HL-60/S4 treated with phorbol 12-myristate 13-acetate at 8.2 ng/mL for 4 days and 3 days (cell line): ENCODE results near the gene GRAMD2B.
"Not testable (repeated sequence)": the region's sequence is repeated elsewhere in the genome, so short reads cannot be mapped to it uniquely, and the experiment has no call there.

Experiments
- in situ Hi-C: fragments of 300-500 bp; cut with MboI; formaldehyde crosslinking; loops from 2 replicates; pipeline ENCODE4 v1.15.0; 2022; ENCODE audit warnings: low sequenced_read_pairs

Gene GRAMD2B

GRCh38 chr5:126509339-126509738, 86.1 kb downstream of the GRAMD2B start:
- in situ Hi-C loops: no loop called here

DNA sequence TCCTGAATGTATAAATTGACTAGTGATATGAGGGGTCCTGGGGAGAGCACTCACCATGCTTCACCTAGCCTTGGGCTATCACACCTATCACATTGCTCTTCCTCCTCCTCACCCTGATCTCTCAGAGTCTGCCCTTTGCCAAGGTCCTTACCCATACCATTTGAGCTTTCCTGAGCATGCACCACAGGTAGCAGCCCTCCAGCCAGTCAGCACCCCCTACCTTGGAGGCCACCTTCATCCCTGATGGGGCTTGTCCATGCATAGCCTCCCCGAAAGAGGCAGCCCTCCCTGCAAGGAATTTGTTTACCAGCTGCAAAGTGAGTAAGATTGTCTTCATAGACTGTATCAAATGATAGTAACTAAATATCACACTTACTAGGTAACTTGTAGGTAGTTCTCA, 88.8 kb downstream of the GRAMD2B start:
- in situ Hi-C loops: no loop called here

GRCh38 chr5:126512451-126512850, 89.2 kb downstream of the GRAMD2B start:
- in situ Hi-C loops: no loop called here

DNA sequence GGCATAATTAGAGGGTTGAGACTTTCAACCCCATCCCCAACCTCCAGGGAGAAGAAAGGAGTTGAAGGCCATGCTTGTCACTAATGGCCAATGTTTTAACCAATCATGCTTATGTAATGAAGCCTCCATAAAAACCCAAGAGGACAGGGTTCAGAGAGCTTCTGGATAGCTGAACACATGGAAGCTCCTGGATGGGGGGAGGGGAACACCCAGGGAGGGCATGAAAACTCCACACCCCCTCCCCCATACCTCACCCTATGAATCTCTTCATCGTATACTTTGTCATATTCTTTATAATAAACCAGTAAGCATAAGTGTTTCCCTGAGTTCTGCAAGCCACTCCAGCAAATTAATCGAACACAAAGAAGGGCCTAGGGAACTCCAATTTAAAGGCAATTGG, 90.1 kb downstream of the GRAMD2B start:
- in situ Hi-C loops: no loop called here

- in situ Hi-C loops: no loop called here
Observed at GRCh38 chr5:126513703-126514102, 90.5 kb downstream of the GRAMD2B start.

DNA sequence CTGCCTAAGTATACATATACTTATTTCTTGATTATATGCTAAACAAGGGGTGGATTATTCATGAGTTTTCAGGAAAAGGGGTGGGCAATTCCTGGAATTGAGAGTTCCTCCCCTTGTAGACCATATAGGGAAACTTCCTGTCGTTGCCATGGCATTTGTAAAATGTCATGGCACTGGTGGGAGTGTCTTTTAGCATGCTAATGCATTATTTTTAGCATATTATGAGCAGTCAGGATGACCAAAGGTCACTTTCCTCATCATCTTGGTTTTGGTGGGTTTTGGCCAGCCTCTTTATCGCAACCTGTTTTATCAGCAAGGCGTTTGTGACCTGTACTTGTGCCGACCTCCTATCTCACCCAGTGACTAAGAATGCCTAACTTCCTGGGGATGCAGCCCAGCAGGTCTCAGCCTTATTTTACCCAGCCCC, 90.9 kb downstream of the GRAMD2B start:
- in situ Hi-C loops: no loop called here

- in situ Hi-C loops: no loop called here
Observed at GRCh38 chr5:126514558-126515141, 91.4 kb downstream of the GRAMD2B start.

- in situ Hi-C loops: no loop called here
Observed at GRCh38 chr5:126515337-126515736, 92.1 kb downstream of the GRAMD2B start.

GRCh38 chr5:126516133-126516532, 92.9 kb downstream of the GRAMD2B start:
- in situ Hi-C loops: no loop called here

- in situ Hi-C loops: no loop called here
Observed at GRCh38 chr5:126516852-126517251, 93.6 kb downstream of the GRAMD2B start.

GRCh38 chr5:126519223-126519622, 96.0 kb downstream of the GRAMD2B start:
- in situ Hi-C loops: not testable (repeated sequence)

- in situ Hi-C loops: no loop called here
Observed at GRCh38 chr5:126519637-126520592, 96.7 kb downstream of the GRAMD2B start.

GRCh38 chr5:126520593-126520953, 97.4 kb downstream of the GRAMD2B start:
- in situ Hi-C loops: no loop called here

DNA sequence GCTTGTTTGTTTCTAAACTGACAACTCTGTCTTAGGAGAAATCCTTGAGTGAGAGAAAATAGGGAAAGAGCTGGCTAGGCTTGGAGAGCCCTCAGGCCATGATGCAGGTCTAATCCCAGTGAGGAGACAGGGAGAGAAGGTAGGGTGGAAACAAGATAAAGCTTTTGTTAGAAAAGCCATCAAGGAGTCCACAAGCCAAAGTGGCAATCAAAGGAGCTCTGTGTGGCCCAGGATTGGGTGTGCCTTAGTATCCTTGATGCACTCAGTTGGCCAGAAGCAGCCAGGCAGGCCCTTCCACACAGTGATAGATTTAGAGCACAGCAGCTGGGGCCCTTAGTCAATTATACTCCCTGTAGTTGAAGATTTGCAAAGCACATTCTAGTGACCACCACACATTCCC, 97.9 kb downstream of the GRAMD2B start:
- in situ Hi-C loops: no loop called here

DNA sequence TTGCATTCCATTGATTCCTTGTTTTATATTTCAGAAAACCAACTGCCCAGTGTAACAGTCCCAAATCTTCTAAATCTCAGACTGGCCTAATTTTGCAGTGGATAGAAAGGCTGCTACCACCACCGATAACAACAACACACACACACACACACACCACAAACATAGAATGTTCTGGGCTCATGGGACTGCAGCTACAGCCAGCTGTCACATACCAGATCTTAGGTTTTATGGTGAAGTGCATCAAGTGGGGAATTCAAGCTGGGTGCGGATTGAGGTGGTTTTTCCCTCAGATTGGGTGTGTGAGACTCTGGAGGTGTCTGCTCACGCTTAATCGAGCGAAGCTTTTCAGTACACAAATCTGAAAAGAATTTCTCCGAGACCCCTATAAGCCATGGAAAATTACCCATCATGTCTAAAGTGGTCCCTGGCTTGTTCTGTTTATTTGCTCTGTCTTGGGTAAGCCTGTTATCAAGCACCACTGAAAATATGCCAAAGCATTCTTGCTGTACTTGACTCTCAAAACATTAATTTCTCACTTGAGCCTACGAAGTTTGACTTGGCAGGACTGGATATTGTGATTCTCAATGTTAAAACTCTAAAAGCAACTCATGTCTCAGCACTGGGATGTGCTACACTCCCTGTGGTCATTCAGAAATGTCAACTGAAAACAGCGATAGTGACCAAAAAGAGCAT, 100.8 kb downstream of the GRAMD2B start:
- in situ Hi-C loops: no loop called here

DNA sequence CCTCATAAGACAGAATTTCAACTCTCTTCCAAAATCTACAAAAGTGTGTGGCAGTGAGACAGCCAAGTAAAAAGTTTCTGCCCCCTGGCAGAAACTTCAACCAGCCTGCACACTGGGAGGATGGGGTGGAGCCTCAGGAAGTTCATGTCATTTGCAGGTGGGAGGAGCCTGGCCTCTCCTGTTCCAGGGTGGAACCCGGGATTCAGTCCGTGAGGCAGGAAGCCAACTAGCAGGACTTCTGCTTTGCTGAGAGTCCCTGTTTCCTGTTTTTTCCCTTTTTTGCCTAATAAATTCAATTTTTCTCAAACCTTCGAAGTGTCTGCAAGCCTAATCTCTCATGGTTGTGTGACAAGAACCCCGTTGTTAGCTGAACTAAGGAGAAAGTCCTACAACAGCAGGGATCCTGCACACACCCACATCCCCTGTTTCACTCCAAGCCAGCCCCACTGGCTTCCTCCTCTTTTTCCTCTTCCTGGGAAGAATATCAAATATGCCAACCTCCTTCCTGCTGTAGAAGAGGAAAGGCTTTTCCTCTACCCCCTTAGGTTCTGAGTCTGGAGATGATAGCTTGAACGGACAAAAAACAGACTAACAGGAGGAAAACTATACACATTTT, 102.5 kb downstream of the GRAMD2B start:
- in situ Hi-C loops: no loop called here

GRCh38 chr5:126526493-126526892, 103.3 kb downstream of the GRAMD2B start:
- in situ Hi-C loops: no loop called here

- in situ Hi-C loops: no loop called here
Observed at GRCh38 chr5:126527158-126527557, 103.9 kb downstream of the GRAMD2B start.

GRCh38 chr5:126527892-126528291, 104.7 kb downstream of the GRAMD2B start:
- in situ Hi-C loops: no loop called here

DNA sequence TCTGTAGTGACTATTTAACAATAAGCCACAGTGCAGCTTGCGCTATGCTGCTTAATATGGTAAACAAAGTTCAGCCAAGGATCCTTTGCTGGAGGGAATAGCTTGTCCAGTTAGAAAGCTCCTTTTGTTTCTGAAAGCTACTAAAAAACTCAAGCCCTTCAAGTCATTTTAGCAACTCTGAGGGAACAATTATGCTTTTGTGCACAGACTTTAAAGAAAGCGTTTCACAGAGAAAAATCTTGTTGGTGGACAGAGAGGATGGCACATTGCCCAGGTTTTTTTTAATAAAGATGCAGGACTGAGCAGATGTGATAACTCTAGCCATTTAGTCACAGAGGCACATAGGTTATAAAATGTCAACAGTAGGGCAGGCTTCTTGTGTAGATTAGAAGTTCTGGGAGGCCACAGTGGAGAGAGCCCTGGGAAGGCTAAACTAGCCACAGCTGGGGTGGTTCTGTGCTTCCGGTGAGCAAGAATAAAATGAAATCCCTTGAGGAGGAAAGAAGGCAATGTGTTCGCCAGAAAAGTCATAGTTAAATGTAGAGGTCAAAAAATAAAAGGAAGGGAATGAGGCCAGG, 108.4 kb downstream of the GRAMD2B start:
- in situ Hi-C loops: no loop called here

DNA sequence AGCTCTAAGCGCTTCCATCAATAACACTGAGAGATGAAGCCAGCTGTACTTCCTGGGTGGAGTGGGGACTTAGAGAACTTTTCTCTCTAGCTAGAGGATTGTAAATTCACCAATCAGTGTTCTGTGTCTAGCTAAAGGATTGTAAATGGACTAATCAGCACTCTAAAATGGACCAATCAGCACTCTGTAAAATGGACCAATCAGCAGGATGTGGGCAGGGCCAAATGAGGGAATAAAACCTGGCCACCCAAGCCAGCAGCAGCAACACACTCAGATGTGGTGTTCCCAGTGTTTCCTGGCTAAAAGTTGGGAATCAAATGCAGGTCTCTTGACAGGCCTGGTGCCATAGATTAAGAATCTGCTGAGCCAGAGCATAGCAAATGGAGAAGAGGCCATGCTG, 111.3 kb downstream of the GRAMD2B start:
- in situ Hi-C loops: no loop called here
